Measurements from ENCODE around the gene ZER1.
A peak's percentile ranks its signal among the peaks of the same experiment; 100 is the strongest.
"Not testable (repeated sequence)": the region's sequence is repeated elsewhere in the genome, so short reads cannot be mapped to it uniquely, and the experiment has no call there.

The ZER1 gene

GRCh38 chr9:128786681-128787601, 15.2 kb upstream of the ZER1 start, which contains the start of gene TBC1D13:
Gene TBC1D13, plus strand, starts transcription at chr9:128787253. Its CDS starts 101 bp downstream, at chr9:128787354.
- TF ChIP-seq CTCF (conservative IDR thresholded peaks at IDR 0.05), result no peak
- peak within 1 kb of the TSS; percentile 83 for H3K27ac ChIP-seq

- no peak for TF ChIP-seq CTCF (conservative IDR thresholded peaks at IDR 0.05)
- H3K27ac ChIP-seq, result no peak overlapping the region
Measured at GRCh38 chr9:128785427-128785826, 13.7 kb upstream of the ZER1 start.

GRCh38 chr9:128782669-128783068, 10.9 kb upstream of the ZER1 start:
- TF ChIP-seq CTCF (conservative IDR thresholded peaks at IDR 0.05), result no peak
- H3K27ac ChIP-seq, result no peak overlapping the region

- no peak overlapping the region for H3K27ac ChIP-seq
- TF ChIP-seq CTCF (conservative IDR thresholded peaks at IDR 0.05), result no peak
Measured at GRCh38 chr9:128781187-128782070, 9.7 kb upstream of the ZER1 start.

GRCh38 chr9:128780093-128780492, 8.4 kb upstream of the ZER1 start:
- not testable (repeated sequence) for H3K27ac ChIP-seq

GRCh38 chr9:128774804-128775203, 3.1 kb upstream of the ZER1 start:
- H3K27ac ChIP-seq, result no peak overlapping the region
- TF ChIP-seq CTCF (conservative IDR thresholded peaks at IDR 0.05), result no peak

GRCh38 chr9:128773049-128773448, 1.3 kb upstream of the ZER1 start:
- no peak for TF ChIP-seq CTCF (conservative IDR thresholded peaks at IDR 0.05)
- peak overlapping the region; percentile 96 for H3K27ac ChIP-seq
